NCI-H2227 (cell line): ENCODE results near the gene PDE7B.

ENCODE experiments used
- DNase-seq: peaks from one replicate; lab custom pipeline; 2025; ENCODE audit not compliant: unreplicated experiment; lab: John Stamatoyannopoulos, UW

PDE7B gene

DNA sequence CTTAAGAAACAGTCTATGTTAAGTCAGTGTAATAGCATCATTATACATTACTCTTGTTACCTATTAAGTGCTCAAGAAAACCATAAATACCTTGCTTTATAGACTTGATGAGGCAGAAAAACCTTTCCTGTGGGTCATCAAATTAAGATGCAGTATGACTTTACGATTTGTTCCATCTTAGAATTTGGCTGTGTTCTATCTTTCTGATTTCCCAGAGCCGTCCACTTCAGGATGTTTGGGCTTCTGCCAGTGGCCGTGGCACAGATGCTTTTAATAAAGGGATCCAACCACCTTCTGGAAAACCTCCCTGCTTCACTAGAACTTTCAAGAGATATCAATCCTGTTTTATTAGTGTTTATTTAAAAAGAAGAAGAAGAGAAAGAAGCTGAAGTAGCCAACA is 71.2 kb downstream of the PDE7B start:
- no peak for DNase-seq

DNA sequence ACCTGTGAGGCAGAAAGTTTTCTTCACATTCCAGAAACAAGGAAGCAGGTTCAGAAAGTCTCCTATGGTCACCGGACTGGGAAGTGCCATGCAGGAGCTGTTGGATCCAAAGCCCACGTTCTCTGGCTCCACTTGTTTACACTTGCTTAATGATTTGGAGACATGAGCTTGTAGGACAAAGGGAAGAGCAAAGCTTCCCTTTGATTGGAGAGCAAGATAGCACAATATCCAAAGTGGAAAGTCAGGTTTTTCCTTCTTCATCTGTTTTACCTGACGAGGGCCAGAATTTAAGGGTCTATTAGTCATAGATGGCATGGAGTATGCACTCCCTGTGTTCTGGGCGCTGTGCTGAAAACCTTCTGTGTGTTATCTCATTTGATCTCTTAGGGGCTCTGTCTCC is 81.2 kb downstream of the PDE7B start:
- no peak for DNase-seq

DNA sequence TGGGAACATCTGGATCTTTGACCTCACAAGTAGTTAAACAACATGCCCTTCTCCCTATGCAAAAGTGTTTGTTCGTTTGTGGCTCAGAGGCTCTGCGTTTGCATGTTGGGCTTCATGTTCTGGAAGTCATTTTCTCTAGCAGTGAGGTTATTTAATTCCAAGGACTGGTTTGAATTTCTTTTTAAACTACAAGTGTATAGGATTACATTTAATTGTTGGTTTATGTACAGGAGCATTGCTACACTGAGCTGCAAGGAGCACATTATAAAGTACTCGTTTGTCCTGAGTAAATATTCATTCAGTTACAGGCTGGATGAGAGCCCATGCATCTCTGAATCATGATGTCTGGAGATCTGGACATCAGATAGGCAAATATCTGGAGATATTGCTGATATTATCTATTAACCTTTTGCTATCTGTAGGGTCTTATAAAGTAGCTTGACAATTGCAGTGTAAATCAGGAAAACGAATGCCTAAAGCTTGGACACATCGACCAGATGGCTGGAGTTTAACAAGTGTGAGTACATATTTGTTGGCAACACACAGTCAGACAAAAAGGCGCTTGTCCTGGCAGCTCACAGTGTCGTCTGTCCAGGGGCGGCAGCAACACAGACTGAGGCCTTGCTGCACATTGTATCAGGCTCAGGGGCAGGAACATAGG is 84.6 kb downstream of the PDE7B start:
- DNase-seq = no peak

DNA sequence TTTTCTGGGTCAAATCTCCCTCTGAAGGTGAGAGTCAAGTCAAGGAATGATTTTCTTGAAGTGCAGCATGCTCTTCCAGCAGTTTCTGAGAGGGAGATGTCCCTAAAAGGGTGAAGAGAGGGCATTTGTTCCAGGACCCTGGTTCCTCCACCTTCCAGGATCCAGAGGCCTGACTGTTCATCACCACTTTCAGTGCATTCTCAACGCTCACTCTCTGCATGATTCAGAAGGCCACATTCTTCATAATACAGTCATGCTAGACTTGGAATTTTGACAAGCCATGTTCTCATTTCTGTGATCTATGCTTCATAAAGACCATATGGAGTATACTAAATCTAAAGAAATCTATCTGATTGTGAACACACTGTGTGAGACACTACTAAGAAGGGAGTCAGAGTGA is 85.1 kb downstream of the PDE7B start:
- no peak for DNase-seq

DNA sequence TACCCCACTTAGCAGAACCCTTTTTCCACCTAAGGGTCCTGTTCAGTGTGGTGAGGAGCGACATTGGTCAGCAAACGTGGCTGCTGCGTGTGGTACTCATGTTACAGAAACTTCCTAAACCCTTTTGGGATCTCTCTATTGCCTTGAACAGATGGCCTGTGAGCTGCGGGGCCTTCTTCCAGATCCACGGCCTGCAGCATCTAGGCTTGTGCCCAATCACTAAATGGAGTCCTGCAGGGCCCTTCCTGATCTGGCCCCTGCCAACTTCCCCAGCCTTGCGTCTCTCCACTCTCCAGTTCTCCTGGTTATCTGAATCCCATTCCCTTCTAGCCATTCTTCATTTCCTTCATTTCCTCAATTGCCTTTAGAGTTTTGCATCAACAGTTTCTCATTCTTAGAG is 85.6 kb downstream of the PDE7B start:
- no peak for DNase-seq

DNA sequence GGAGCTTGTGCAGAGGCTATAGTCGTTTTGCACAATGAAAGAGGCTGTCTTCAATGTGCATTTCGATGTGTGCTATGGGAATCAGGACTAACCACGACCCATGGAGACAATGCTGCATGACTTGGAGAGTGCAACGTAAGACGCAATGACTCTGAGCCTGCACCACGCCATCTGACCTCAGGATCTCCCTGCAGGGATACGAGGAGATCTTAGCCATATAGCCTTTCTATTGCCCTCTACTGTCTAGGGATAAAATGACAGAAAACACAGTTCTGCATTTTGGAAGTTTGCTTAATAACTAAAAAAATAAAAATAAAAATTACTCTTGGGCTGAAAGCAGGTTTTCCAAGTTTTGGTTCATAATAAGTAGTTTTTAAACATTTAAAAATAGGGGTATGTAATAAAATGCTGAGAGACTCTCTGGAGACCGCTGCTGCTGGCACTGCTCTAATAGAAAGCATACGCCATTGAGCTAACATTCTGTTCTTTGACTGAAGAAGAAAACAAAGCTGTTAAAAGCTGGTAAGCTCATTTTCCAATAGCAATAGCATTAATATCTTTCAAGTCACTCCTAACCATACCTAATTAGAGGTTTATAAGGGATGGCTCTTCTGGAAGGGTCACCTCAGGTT is 87.2 kb downstream of the PDE7B start:
- peak; percentile 58 for DNase-seq

DNA sequence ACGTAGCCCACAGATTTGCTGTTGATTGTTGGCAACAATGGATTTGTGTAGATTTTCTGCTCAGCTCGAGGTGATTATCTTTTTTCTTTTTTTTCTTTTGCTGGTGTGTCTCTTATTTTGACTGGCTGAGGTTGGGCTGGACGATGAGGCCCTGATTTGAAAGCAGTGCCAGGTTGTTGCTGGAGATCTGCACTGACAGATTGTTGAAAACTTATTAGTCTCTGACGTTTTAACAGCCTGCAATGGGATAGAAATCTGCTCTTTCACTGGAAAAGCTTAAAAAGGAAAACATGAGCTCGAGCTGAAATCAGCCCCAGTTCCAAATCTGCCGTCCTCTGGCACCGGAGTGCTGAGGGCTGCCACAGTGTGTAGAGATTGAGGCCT is 87.7 kb downstream of the PDE7B start:
- DNase-seq = no peak

DNA sequence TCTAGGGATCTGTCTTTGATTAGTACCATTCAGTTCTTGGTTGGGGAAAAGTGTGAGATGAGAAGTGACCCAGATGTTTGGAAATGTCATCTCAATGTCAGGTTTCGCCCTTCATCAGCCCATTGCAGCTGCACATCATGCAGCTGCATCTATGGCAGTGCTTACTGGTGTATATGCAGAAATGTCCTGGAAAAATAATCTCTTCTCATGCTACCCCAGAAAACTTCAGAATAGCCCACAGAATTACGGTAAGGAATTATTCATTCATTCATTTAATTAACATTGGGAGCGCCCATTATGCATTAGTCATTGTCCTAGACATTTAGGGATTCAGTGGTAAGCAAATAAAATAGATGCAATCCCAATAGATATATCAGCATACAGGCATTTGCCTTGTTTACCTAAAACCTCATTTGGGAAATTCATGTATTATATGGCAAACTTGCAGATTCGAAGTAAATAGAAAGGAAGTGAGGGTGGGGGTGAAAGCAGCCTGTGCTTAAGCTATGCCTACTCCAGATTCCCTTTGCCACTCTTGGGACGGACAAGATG is 89.2 kb downstream of the PDE7B start:
- no peak for DNase-seq

DNA sequence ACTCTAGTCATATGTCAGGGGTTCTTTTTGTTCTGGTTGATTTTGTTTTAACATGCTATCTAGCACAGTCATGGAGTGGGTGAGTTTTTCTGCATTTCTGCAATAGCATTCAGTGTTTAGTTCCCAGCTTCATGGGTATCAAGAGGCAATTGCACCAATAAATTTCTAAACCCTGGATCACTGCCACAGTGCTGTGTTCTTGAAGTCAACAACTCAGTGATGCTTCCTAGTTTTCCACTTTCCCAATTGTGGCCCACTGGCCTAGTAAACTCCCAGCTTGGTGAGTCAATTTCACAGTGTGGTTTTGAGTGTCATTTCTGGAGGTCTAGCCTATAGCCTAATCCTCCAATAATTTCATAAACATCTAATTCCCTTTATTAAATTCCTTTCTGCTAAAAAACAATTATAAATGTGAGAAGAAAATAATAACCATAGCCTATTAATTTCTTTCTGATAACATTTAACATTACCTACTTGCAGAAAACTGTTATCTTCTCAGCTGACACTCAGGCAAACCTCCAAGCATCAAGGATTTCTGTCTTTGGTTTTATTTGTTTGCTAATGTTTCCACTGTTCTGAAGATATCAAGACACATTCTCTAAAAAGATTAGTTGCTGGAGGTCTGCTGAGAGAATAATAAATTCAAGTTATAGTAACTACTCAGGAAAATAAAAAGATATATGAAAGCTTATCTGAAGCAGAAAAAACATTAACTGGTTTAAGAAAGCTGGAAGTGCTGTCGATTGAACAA is 89.9 kb downstream of the PDE7B start:
- DNase-seq = no peak

DNA sequence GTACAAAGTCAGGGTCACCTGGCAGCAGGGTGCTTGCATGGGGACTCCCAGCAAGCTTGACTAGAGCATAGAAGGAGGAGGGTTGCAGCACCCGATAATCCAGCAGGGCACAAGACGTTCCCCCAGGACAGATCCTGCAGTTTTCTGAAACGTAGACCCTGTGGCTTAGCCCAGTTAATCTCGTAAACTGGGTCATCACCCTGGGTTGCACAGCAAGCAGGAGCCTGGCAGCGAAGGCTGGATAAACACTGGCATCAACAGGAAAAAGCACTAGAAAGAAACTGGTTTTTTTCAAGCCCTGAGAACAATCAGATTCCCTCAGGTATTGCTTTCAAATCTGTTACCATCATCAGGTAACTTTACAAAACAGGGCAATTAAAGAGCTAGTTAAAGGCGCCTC is 92.6 kb downstream of the PDE7B start:
- DNase-seq = no peak

DNA sequence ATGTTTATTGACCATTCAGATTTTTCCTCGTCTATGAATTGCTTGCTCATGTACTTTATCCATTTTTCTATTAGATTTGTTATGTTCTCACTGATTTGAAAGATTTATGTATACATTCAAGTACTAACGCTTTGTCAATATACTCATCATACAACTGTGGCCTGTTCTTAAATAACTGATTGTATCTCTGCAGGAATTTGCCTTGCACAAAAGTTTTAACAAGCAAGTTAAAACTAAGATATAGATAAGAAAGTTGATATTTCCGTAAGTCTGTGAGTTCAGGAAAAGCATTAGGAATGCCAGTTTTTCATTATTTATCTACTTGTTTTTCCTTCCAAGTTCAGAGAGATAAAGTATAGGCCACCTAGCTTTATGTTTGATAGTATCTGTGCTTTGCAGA is 95.2 kb downstream of the PDE7B start:
- no peak for DNase-seq

DNA sequence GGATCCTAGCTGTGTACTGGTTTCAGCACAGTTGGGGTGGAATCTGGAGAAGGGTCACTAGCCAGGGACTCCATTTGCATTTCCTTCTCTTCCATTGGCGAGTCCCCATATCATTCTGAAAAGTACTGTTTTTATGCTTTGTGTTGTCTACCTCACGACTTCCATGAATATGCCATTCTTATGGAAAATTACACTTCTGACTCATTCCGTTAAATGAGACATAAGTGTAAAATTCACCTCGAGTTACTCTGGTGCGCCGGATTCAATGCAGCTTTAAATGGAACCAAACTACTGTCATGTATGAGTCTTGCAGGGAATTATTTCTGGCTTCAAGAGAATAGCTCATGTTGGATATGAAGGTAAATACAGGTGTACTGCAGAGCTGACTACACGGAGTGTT is 99.2 kb downstream of the PDE7B start:
- DNase-seq = no peak

DNA sequence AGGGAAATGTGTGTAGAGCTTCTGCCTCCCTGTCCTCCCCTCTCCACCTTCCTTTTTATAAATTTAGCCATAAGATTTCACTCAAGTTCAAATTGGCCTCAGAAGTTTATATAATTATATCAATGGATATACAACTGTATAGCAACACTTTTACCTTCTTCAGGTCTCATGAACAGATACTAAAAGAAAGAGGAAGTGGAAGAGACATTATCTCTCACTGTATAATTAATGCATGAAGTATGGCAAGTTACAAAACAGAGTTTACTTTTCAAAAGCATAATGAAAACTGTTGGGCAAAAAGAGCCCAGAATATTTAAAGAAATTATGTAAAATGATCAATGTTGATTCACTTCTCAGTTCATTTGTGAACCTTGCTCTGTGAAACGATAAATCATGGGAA is 99.7 kb downstream of the PDE7B start:
- no peak for DNase-seq

DNA sequence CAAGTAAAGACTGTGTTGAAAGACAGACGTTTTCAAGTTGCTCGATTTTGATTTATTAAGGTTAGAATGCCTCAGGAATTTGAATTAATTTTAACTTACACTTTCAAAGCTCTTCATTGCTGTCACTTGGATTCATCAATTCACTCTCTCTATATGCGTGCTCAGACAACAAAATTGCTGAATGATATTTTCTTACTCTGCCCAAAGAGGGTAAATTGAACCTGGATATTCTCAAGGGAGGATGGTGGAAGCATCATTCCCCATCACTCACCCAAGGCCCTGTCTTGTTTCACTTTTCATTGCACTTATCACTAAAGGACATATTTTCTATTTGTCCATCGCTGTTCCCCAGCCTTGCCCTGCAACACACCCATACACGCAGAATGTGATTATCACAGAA is 102.3 kb downstream of the PDE7B start:
- DNase-seq = no peak

DNA sequence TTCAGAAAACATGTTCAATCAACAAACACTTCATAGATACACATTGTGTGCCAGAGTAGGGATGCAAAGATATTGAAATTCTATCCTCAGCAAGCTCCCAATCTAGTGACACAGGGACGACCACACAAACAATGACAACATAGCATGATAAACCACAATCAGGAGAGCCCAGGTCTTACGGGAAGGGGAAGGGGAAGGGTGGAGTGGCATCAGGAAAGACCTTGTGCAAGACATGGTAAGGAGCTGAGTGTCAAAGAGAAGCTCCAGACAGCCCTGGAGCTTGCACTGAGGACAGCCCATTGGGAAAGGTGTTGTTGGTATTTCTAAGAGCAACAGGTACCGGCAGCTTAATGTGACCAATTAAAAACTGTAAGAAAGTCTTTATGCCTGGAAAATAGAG is 103.6 kb downstream of the PDE7B start:
- no peak for DNase-seq

DNA sequence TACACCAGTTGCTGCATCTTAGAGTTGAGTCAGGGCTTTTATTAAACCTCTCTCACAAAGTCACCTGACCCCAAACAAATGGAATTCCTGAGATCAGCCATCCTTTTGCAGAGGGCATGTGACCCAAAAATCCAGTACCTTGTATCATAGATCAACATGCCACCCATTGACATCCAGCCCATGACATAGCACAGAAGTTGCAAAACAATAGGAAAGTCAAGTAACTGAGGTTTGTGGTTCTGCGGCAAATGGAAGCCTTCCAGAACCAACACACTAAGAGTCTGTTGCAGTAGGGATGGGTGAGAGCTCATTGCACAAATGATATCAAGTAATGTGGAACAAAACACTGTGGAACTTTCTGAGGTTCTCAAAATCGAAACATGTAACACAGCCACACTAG is 111.2 kb downstream of the PDE7B start:
- DNase-seq = no peak

DNA sequence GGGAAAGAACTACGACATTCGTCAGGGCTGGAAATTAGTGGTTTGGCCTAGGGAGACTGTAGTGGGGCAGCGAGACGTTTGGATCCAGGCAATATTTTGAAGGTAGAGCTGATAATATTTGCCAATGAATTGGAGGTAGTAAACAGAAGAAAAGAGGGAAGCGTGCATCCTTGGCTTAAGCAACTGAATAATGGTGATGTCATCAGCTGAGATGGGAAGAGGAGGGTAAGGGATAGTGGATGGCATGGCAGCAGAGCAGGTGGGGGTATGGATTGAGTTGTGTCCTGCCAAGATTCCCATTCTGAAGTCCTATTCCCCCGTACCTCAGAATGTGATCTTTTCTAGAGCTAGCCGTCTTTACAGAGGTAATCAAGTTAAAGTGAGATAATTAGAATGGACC is 119.2 kb downstream of the PDE7B start:
- DNase-seq = no peak

DNA sequence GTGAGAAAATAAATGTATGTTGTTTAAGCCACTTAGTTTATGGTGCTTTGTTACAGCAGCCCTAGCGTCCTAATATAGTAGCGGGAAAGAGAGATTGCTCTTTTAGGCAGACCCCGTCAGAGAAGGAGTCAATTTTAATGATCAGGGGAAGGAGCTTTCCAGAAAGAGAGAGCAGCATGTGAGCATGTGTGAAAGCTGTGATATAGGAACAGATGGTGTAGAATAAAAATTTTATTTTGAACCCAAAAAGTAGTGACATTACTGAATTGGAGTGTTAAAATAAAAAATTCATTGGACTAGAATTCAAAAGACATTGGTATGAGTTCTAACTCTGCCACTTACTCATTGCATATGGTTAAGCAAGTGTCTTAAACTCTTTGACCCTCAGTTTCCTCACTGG is 119.8 kb downstream of the PDE7B start:
- DNase-seq = no peak

DNA sequence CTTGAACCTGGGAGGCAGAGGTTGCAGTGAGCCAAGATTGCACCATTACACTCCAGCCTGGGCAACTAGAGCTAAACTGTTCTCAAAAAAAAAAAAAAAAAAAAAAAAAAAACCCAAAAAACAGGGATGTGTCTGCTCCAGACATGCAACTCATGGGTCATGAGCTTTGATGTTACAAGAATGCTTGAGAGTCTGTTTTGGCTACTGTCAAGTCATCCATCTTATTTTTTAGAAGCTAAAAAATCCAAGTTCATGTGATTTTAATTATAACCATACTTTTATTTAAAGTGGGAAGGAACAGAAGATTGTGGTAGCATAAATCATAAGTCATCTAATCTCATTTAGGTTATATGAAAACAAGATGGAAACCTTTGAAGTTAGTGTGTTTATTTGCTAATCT is 120.6 kb downstream of the PDE7B start:
- no peak for DNase-seq

DNA sequence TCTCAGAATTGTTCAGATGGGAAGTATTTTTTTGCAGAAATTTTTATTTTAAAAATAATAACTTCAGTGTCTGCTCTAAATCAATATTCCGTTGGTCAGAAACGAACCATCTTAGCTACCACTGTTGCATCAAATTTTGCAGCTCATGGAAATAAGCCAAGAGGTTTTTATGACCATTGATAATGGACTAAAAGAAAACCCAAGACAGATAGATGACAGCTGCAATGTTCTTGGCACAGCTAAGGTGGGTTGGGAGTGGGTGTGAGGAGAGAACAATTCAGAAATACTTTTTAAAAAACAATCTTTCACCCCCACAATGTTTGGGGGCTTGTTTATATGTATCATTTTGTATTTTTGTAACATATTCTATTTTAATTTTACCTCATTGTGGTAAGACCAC is 121.1 kb downstream of the PDE7B start:
- DNase-seq = no peak

DNA sequence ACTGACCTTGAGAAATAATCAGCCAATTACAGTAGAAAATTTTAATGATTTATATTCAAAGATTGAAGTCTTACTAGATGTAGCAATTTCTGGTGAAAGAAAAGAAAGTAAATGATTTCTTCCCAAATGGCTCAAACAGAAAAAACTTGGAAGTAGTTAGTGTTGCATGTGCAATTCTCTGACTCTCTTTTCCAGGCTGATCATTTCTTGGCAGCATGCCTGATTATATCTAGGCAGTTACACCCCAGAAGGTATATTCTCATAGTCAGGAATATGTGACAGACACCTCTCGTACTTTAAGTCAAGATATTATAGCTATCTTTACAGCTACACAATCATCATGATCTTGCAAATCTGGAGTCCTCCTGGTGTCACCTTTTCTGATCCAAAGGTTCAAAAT is 122.9 kb downstream of the PDE7B start:
- DNase-seq = no peak

DNA sequence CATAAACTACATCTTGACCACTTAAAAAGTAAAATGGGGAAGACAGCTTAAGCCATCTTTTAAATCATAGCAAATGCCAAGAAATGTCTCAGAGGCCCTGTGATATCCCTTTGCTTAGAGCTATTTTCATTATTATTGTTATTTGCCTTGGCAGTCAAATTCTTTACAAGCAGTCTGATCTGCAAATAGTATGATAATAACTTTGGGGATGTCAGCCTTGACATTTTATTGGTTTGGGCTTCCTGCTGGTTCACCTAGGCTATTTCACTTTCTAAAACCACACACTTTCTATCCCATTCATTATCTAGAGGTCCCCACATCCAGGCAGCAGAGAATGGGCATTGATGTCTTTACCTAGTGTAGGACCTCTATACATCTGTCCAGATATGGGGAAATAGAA is 125.1 kb downstream of the PDE7B start:
- no peak for DNase-seq
